Naive thymus-derived CD4-positive, alpha-beta T cell (primary cell): ENCODE measurements around the gene CHCHD10. TPM values are rescaled to one million over a fixed set of nuclear protein-coding genes. Genes with fewer than 3 reads are reported as not detected.
A peak's percentile ranks its signal among the peaks of the same experiment; 100 is the strongest.

Experiments
- ATAC-seq: fragments of 150-1000 bp; cut with Tn5 transposase; 2 replicates; pipeline ENCODE4 v1.10.0; 2021; ENCODE audit warnings: mild to moderate bottlenecking, moderate library complexity
- CTCF ChIA-PET: fragments of 350-600 bp; sonication (Branson Sonifier 250); formaldehyde crosslinking; loops from one replicate; lab custom pipeline; 2021; ENCODE audit warnings: antibody characterized with exemption; lab: Charles Lee
- POLR2A ChIA-PET: fragments of 350-600 bp; sonication (Branson Sonifier 250); formaldehyde crosslinking; loops from one replicate; lab custom pipeline; 2021; ENCODE audit warnings: antibody characterized with exemption, inconsistent platforms; lab: Charles Lee
- DNase-seq, 9 donors: peaks; one replicate each; pipeline versions ENCODE4 v3.0.0 to v3.0.0-alpha.2; 2020 to 2022; ENCODE audit warnings: mixed read lengths in 1 of 9
- H3K27ac ChIP-seq: one replicate; pipeline ENCODE4 v1.7.0; 2013; ENCODE audit warnings: mild to moderate bottlenecking, low read depth, low read length, moderate library complexity
- H3K27me3 ChIP-seq, 2 donors: one replicate each; pipeline ENCODE4 v1.7.0; 2013; ENCODE audit warnings: low read length in 2 of 2, mild to moderate bottlenecking in 2 of 2, moderate library complexity in 2 of 2; ENCODE audit not compliant: control insufficient read depth in 2 of 2, insufficient read depth in 2 of 2
- H3K36me3 ChIP-seq, 3 experiments: 1 replicate in 2 of 3; 2 replicates in 1 of 3; pipeline ENCODE4 v1.7.0; 2013; ENCODE audit warnings: low read length in 3 of 3, mild to moderate bottlenecking in 3 of 3, moderate library complexity in 1 of 3; ENCODE audit not compliant: insufficient read depth in 3 of 3, control insufficient read depth in 2 of 3
- H3K4me1 ChIP-seq, 2 donors: one replicate each; pipeline ENCODE4 v1.7.0; 2013; ENCODE audit warnings: low read length in 2 of 2, mild to moderate bottlenecking in 2 of 2, moderate library complexity in 1 of 2; ENCODE audit not compliant: control insufficient read depth in 2 of 2, insufficient read depth in 2 of 2
- H3K4me3 ChIP-seq: 2 replicates; pipeline ENCODE4 v1.7.0; 2013; ENCODE audit warnings: mild to moderate bottlenecking, low read length
- H3K9me3 ChIP-seq, 3 experiments: 1 replicate in 2 of 3; 2 replicates in 1 of 3; pipeline ENCODE4 v1.7.0; 2013; ENCODE audit warnings: low read length in 3 of 3; ENCODE audit not compliant: control insufficient read depth in 2 of 3
- H3K27ac Mint-ChIP-seq, 9 donors: one replicate each; pipeline ENCODE4 v1.8.0; 2020 to 2022; ENCODE audit warnings: mixed read lengths in 9 of 9, mild to moderate bottlenecking in 8 of 9, moderate library complexity in 5 of 9, inconsistent platforms in 2 of 9
- H3K27me3 Mint-ChIP-seq, 5 donors: one replicate each; pipeline ENCODE4 v1.8.0; 2021 to 2022; ENCODE audit warnings: mixed read lengths in 5 of 5, mild to moderate bottlenecking in 1 of 5
- H3K36me3 Mint-ChIP-seq, 5 donors: one replicate each; pipeline ENCODE4 v1.8.0; 2020 to 2022; ENCODE audit warnings: mixed read lengths in 5 of 5, mild to moderate bottlenecking in 3 of 5, inconsistent platforms in 1 of 5
- H3K4me1 Mint-ChIP-seq, 7 donors: one replicate each; pipeline ENCODE4 v1.8.0; 2020 to 2022; ENCODE audit warnings: mixed read lengths in 7 of 7, mild to moderate bottlenecking in 3 of 7, inconsistent platforms in 1 of 7
- H3K4me3 Mint-ChIP-seq, 10 donors: one replicate each; pipeline ENCODE4 v1.8.0; 2020 to 2022; ENCODE audit warnings: mild to moderate bottlenecking in 10 of 10, mixed read lengths in 10 of 10, moderate library complexity in 6 of 10, inconsistent platforms in 2 of 10
- H3K9me3 Mint-ChIP-seq, 11 donors: one replicate each; pipeline ENCODE4 v1.8.0; 2020 to 2022; ENCODE audit warnings: mixed read lengths in 11 of 11, mild to moderate bottlenecking in 4 of 11, inconsistent platforms in 1 of 11, moderate library complexity in 1 of 11
- intact Hi-C, 2 donors: fragments of 100-400 bp; cut with micrococcal nuclease; formaldehyde crosslinking; loops; one replicate each; pipeline ENCODE4 v1.15.1; 2023
- polyA plus RNA-seq, 2 donors: library from polyadenylated mRNA; unstranded; fragments of 300-500 nt; fragmentation: Illumina TruSeq; gene quantifications; one replicate each; pipeline ENCODE4 v1.2.3, GENCODE V29; 2021
- total RNA-seq, 6 experiments: library from RNA in 5 of 6; stranded (reverse) in 5 of 6; gene quantifications; 1 replicate in 5 of 6; 2 replicates in 1 of 6; pipeline ENCODE4 v1.2.3 and lab custom pipeline; 2021 to 2026

CHCHD10 gene
- 10 to 100 TPM; 38.2 to 56.1 (median 46.4) TPM for total RNA-seq
- 10 to 100 TPM; 25.6 to 32.8 TPM for polyA plus RNA-seq
- total RNA-seq (lab: John Stamatoyannopoulos, UW), result 15.3 reads per million, percentile 45 among the genes with 10 or more reads in this experiment

- peak; percentile 63 to 84 (median 75) for DNase-seq
- Histone ChIP-seq H3K36me3 (peaks cover 0 to 12% (median 0%) of the 10 kb centered on the region in 3 experiments), H3K9me3 (no peaks in the 10 kb centered on the region), H3K27me3 (no peaks in the 10 kb centered on the region), H3K4me3 (peak within 1 kb of the TSS; percentile 92), H3K27ac (peak within 1 kb of the TSS; percentile 85), H3K4me1 (peaks cover 27 to 37% of the 10 kb centered on the region in 2 donors)
- ChIA-PET CTCF (interaction anchor here (0.6 to 0.9 kb wide), 3 partner anchors 29 to 84 kb away, joined by 3 to 4 read pairs (median 3); no protein-coding TSS in a partner anchor), POLR2A (interaction anchor here (0.6 to 8.9 kb wide), 7 partner anchors 8 to 385 kb away, joined by 3 to 62 read pairs (median 5); partner anchors contain the start of genes SMARCB1 and ZNF70)
- Mint-ChIP-seq H3K27ac (peak within 1 kb of the TSS in 8 of 9 donors; percentile 42 to 82 (median 64)), H3K4me3 (peak within 1 kb of the TSS; percentile 63 to 88 (median 83)), H3K27me3 (peaks cover 0 to 4% (median 0%) of the 10 kb centered on the region in 5 donors), H3K4me1 (peaks cover 3 to 52% (median 38%) of the 10 kb centered on the region in 7 donors), H3K36me3 (peaks cover 0 to 4% (median 0%) of the 10 kb centered on the region in 5 donors), H3K9me3 (no peaks in the 10 kb centered on the region)
- peak; percentile 80 for ATAC-seq
- intact Hi-C loops, result loop anchor here (1.0 to 10.0 kb wide), 7 partner anchors 17 to 143 kb away; partner anchors contain the start of genes DERL3 (in 2 of the 2) and ZNF70 (in 2 of the 2)
Measured at GRCh38 chr22:23767673-23768548, at the start of gene CHCHD10. Gene CHCHD10 (minus strand): TSS chr22:23767972. CDS start chr22:23767874, 98 bp downstream.

- H3K4me3 ChIP-seq, result no peak overlapping the region
- H3K36me3 ChIP-seq, result peaks cover 0 to 58% (median 8%) of the 10 kb centered on the region in 3 experiments
- no peaks in the 10 kb centered on the region for H3K4me1 ChIP-seq
- CTCF ChIA-PET, result interaction anchor here (0.7 kb wide), 1 partner anchor 72 kb away, joined by 4 read pairs; no protein-coding TSS in a partner anchor
- H3K4me3 Mint-ChIP-seq, result no peak overlapping the region
- ATAC-seq, result no peak
- no peaks in the 10 kb centered on the region for H3K27me3 Mint-ChIP-seq
- H3K27ac ChIP-seq, result no peak overlapping the region
- no peak for DNase-seq
- H3K4me1 Mint-ChIP-seq, result peaks cover 0 to 28% (median 1%) of the 10 kb centered on the region in 7 donors
- H3K27ac Mint-ChIP-seq, result peak overlapping the region in 1 of 9 donors; percentile 10
- intact Hi-C loops, result no loop called here
- no peaks in the 10 kb centered on the region for H3K27me3 ChIP-seq
- H3K9me3 ChIP-seq, result no peaks in the 10 kb centered on the region
- POLR2A ChIA-PET, result no interaction called here
- peaks cover 0 to 2% (median 0%) of the 10 kb centered on the region in 11 donors for H3K9me3 Mint-ChIP-seq
- peaks cover 10 to 47% (median 20%) of the 10 kb centered on the region in 5 donors for H3K36me3 Mint-ChIP-seq
Measured at GRCh38 chr22:23817146-23817545, 49.4 kb upstream of the CHCHD10 start.

DNA sequence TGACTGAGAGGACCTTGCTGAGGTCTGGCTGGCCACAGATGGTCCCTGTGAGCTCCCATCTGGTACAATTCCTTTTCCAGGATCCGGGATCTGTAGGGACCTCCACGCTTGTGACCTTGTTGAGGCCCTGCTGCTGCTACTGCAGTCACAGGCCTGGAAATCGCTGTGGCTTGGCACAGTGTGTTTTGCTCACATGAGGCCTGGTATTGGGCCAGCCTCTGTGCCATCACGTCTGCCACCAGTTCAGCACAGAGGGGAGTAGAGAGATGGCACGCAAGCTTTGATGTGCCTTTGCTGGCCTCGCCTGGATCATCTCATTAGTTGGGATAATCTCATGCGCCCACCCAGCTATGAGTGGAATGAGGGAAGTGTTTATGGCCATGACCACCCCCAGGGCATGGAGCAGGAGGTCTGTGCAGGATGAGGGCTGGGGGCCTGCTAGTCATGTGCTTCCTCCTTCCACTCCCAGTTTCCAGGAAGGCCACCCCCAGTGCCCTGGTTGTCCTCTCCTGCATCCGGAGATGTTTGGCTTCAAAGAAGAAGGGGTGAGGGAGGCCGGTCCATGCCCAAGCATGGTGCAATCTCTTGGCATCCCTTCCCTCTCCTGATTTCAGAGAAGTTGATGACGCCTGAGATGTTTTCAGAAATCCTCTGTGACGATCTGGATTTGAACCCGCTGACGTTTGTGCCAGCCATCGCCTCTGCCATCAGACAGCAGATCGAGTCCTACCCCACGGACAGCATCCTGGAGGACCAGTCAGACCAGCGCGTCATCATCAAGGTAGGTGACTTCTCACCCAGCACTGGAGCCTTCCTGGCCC, 48.6 kb upstream of the CHCHD10 start:
- peaks cover 0 to 27% (median 1%) of the 10 kb centered on the region in 7 donors for H3K4me1 Mint-ChIP-seq
- H3K36me3 Mint-ChIP-seq, result peaks cover 10 to 50% (median 20%) of the 10 kb centered on the region in 5 donors
- CTCF ChIA-PET, result no interaction called here
- H3K4me3 Mint-ChIP-seq, result no peak overlapping the region
- H3K9me3 Mint-ChIP-seq, result peaks cover 0 to 2% (median 0%) of the 10 kb centered on the region in 11 donors
- Histone ChIP-seq H3K4me1 (no peaks in the 10 kb centered on the region), H3K9me3 (no peaks in the 10 kb centered on the region), H3K4me3 (no peak overlapping the region), H3K27ac (no peak overlapping the region), H3K36me3 (peaks cover 0 to 58% (median 8%) of the 10 kb centered on the region in 3 experiments), H3K27me3 (no peaks in the 10 kb centered on the region)
- H3K27me3 Mint-ChIP-seq, result no peaks in the 10 kb centered on the region
- DNase-seq (no peak), ATAC-seq (no peak)
- POLR2A ChIA-PET, result no interaction called here
- H3K27ac Mint-ChIP-seq, result no peak overlapping the region
- intact Hi-C loops, result no loop called here

- Mint-ChIP-seq H3K36me3 (peaks cover 10 to 58% (median 20%) of the 10 kb centered on the region in 5 donors), H3K4me3 (no peak overlapping the region), H3K9me3 (peaks cover 0 to 3% (median 0%) of the 10 kb centered on the region in 11 donors), H3K4me1 (peaks cover 0 to 20% (median 1%) of the 10 kb centered on the region in 7 donors), H3K27ac (no peak overlapping the region), H3K27me3 (no peaks in the 10 kb centered on the region)
- Histone ChIP-seq H3K4me3 (no peak overlapping the region), H3K27me3 (no peaks in the 10 kb centered on the region), H3K36me3 (peaks cover 0 to 58% (median 8%) of the 10 kb centered on the region in 3 experiments), H3K4me1 (no peaks in the 10 kb centered on the region), H3K9me3 (no peaks in the 10 kb centered on the region), H3K27ac (no peak overlapping the region)
- CTCF ChIA-PET, result no interaction called here
- DNase-seq (no peak), ATAC-seq (no peak)
- intact Hi-C loops, result no loop called here
- POLR2A ChIA-PET, result interaction anchor here (0.6 kb wide), 1 partner anchor 11 kb away, joined by 4 read pairs; no protein-coding TSS in a partner anchor
Measured at GRCh38 chr22:23815541-23816155, 47.9 kb upstream of the CHCHD10 start.

- peak overlapping the region in 5 of 9 donors; percentile 20 to 52 (median 50) for H3K27ac Mint-ChIP-seq
- no peak overlapping the region for H3K4me3 Mint-ChIP-seq
- H3K27me3 ChIP-seq, result no peaks in the 10 kb centered on the region
- H3K9me3 ChIP-seq, result no peaks in the 10 kb centered on the region
- H3K4me1 ChIP-seq, result no peaks in the 10 kb centered on the region
- ATAC-seq (no peak), DNase-seq (no peak)
- POLR2A ChIA-PET, result interaction anchor here (0.7 kb wide), 1 partner anchor 114 kb away, joined by 3 read pairs; no protein-coding TSS in a partner anchor
- H3K4me1 Mint-ChIP-seq, result peaks cover 0 to 4% (median 0%) of the 10 kb centered on the region in 7 donors
- H3K27ac ChIP-seq, result no peak overlapping the region
- peaks cover 0 to 34% (median 7%) of the 10 kb centered on the region in 3 experiments for H3K36me3 ChIP-seq
- H3K27me3 Mint-ChIP-seq, result no peaks in the 10 kb centered on the region
- peaks cover 6 to 42% (median 18%) of the 10 kb centered on the region in 5 donors for H3K36me3 Mint-ChIP-seq
- peaks cover 0 to 1% (median 0%) of the 10 kb centered on the region in 11 donors for H3K9me3 Mint-ChIP-seq
- CTCF ChIA-PET, result interaction anchor here (0.6 kb wide), 1 partner anchor 27 kb away, joined by 3 read pairs; no protein-coding TSS in a partner anchor
- intact Hi-C loops, result no loop called here
- H3K4me3 ChIP-seq, result no peak overlapping the region
Measured at GRCh38 chr22:23812378-23812777, 44.6 kb upstream of the CHCHD10 start.
